ENCODE results near the gene SMIM7.
"Not testable (repeated sequence)": the region's sequence is repeated elsewhere in the genome, so short reads cannot be mapped to it uniquely, and the experiment has no call there.

The SMIM7 gene

DNA sequence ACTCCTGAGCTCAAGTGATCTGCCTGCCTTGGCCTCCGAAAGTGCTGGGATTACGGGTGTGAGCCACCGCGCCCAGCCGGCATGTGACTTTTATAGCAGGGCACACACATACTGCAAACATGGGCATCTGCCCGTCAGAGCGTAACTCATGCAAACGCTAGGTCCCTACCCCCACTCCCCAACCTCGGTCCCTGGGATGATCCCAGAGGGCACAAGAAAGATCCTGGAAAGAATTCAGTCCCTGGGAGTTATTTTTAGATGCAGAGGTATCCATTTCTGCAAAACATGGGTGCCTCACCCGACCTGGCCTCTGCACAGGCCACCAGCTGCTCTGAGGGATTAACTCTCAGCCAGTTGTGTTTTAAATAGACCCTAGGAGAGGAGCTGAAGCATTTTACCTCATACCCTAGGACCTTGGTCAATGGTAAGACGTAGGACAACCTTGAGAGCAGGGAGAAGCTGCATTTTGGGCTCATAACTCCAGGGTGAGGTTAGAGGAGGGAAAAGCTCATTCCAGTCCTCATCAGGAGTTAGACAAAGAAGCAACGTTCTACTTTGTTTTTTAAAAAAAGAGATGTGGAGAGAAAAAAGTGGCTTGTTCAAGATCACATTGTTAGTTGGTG, 11.8 kb upstream of the SMIM7 start:
- Mint-ChIP-seq H3K9me3 (no peaks in the 10 kb centered on the region), H3K4me1 (ENCODE audit: low read depth in 2 of 2) (no peaks in the 10 kb centered on the region), H3K27ac (no peak overlapping the region), H3K36me3 (ENCODE audit: insufficient read depth) (no peaks in the 10 kb centered on the region), H3K27me3 (peaks cover 0 to 4% of the 10 kb centered on the region in 2 donors), H3K4me3 (no peak overlapping the region)
- ATAC-seq (replicated peaks), result no peak
- DNase-seq, result no peak

DNA sequence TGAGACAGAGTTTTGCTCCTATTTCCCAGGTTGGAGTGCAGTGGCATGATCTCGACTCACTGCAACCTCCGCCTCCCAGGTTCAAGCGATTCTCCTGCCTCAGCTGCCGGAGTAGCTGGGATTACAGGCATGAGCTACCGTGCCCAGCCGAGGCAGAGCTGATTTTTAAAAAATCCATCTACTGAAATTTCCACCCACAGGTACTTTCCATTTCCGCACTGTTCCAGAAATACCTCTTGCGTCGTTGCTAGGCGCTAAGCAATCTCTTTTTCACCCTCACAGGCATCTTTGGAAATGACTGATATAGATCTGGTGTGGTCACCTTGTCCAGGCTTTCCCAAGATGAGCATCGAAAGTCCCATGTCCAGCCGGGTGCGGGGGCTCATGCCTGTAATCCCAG, 10.3 kb upstream of the SMIM7 start:
- DNase-seq, result no peak
- Mint-ChIP-seq H3K4me3 (no peak overlapping the region), H3K4me1 (ENCODE audit: low read depth in 2 of 2) (no peaks in the 10 kb centered on the region), H3K27me3 (peaks cover 0 to 4% of the 10 kb centered on the region in 2 donors), H3K36me3 (ENCODE audit: insufficient read depth) (no peaks in the 10 kb centered on the region), H3K9me3 (no peaks in the 10 kb centered on the region), H3K27ac (no peak overlapping the region)
- ATAC-seq (replicated peaks), result no peak

DNA sequence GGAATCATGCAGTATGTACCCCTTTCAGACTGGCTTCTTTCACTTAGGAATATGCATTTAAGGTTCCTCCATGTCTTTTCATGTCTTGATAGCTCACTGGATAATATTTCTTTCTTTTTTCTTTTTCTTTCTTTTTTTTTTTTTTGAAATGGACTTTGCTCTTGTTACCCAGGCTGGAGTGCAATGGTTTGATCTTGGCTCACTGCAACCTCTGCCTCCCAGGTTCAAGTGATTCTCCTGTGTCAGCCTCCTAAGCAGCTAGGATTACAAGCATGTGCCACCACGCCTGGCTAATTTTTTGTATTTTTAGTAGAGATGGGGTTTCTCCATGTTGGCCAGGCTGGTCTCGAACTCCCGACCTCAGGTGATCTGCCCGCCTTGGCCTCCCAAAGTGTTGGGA, 8.8 kb upstream of the SMIM7 start:
- not testable (repeated sequence) for H3K9me3 Mint-ChIP-seq; H3K27me3 Mint-ChIP-seq; DNase-seq; H3K36me3 Mint-ChIP-seq (ENCODE audit: insufficient read depth); H3K27ac Mint-ChIP-seq; ATAC-seq (replicated peaks); H3K4me1 Mint-ChIP-seq (ENCODE audit: low read depth in 2 of 2); H3K4me3 Mint-ChIP-seq

DNA sequence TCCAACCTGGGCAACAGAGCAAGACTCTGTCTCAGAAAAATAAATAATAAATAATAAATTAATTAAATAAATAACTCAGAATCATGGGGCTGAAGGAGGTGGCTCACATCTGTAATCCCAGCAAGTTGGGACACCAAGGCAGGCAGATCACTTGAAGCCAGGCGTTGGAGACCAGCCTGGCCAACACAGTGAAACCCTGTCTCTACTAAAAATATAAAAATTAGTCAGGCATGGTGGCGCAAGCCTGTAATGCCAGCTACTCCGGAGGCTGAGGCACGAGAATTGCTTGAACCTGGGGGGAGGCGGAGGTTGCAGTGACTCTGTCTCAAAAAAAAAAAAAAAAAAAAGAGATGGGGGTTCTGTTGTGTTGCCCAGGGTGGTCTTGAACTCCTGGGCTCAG, 8.2 kb upstream of the SMIM7 start:
- H3K4me1 Mint-ChIP-seq (ENCODE audit: low read depth in 2 of 2), result no peaks in the 10 kb centered on the region
- H3K27ac Mint-ChIP-seq, result no peak overlapping the region
- no peaks in the 10 kb centered on the region for H3K36me3 Mint-ChIP-seq (ENCODE audit: insufficient read depth)
- H3K4me3 Mint-ChIP-seq, result no peak overlapping the region
- no peak for ATAC-seq (replicated peaks)
- H3K27me3 Mint-ChIP-seq, result peaks cover 6 to 10% of the 10 kb centered on the region in 2 donors
- H3K9me3 Mint-ChIP-seq, result no peaks in the 10 kb centered on the region
- DNase-seq, result no peak

DNA sequence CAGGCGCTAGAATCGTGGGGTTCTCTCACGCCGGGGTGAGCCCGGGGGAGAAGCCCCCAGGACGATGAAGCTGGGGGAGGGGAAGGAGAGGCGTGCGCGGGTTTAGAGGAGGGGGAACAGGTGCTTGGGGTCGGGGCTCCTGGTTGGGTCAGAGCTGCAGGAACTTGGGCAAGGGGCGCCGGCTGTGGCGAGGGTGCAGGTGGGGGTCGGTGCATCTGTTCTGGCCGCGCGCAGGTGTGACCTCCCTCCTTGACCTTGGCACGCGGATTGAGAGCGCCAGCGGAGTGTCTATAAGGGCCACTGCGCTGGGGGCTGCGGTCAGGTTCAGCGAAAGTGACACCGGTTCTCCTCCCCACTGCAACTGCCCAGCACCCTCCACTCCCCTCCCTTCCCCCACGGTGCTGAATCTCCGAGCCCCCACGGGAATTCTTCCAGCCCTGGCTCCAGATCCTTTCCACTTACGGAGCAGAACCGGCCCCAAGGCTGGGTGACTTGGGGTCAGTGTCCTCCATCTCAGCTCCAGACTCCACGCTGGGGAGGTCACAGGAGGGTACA, 1.6 kb upstream of the SMIM7 start:
- Mint-ChIP-seq H3K36me3 (ENCODE audit: insufficient read depth) (peaks cover 37% of the 10 kb centered on the region), H3K4me3 (peak overlapping the region; percentile 79 to 94), H3K27me3 (peaks cover 6% of the 10 kb centered on the region in 2 donors), H3K9me3 (no peaks in the 10 kb centered on the region), H3K4me1 (ENCODE audit: low read depth in 2 of 2) (peaks cover 24 to 26% of the 10 kb centered on the region in 2 donors), H3K27ac (peak overlapping the region in 1 of 2 donors; percentile 44)
- DNase-seq, result peak in 2 of 3 experiments; percentile 2 to 3
- no peak for ATAC-seq (replicated peaks)

DNA sequence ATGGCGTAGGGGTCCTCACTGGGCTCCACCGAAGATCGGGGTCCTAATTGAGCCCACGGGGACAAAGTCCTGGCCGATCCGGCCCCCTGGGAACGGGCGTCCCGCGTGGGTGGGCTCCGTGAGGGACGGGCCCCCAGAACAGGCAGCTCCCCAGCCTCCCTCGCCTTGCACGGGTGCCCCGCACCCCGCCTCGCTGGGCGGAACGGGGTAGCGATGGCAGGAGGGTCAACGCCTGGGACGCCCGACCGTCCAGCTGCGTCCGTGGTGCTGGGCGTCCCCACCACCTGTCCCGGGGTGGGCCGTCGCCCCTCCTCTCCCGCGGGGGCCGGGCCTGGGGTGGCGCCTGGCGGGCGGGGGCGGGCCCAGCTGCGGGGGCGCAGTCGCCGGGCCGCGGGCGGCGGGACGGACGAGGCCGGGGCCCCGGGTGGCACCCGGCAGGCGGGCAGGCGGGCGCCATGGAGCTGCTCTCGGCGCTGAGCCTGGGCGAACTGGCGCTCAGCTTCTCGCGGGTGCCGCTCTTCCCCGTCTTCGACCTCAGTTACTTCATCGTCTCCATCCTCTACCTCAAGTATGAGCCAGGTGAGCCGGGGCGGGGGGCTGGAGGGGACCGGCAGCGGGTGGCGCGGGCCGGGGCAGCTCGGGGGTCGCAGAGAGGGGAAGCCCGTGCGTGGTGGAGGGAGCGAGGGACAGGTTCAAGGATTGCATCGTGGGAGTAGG, 977 bp upstream of the SMIM7 start, which contains the start of gene TMEM38A:
TMEM38A (plus strand) TSS at position 377 of the 717 bp plus-strand sequence; CDS start at position 456, 79 bp downstream.
- Mint-ChIP-seq H3K36me3 (ENCODE audit: insufficient read depth) (peaks cover 43% of the 10 kb centered on the region), H3K27me3 (peaks cover 6% of the 10 kb centered on the region in 2 donors), H3K4me3 (peak within 1 kb of the TSS; percentile 94 to 96), H3K4me1 (ENCODE audit: low read depth in 2 of 2) (peaks cover 25 to 32% of the 10 kb centered on the region in 2 donors), H3K9me3 (no peaks in the 10 kb centered on the region), H3K27ac (peak within 1 kb of the TSS; percentile 84 to 97)
- no peak for ATAC-seq (replicated peaks)
- peak; percentile 7 to 24 (median 20) for DNase-seq

DNA sequence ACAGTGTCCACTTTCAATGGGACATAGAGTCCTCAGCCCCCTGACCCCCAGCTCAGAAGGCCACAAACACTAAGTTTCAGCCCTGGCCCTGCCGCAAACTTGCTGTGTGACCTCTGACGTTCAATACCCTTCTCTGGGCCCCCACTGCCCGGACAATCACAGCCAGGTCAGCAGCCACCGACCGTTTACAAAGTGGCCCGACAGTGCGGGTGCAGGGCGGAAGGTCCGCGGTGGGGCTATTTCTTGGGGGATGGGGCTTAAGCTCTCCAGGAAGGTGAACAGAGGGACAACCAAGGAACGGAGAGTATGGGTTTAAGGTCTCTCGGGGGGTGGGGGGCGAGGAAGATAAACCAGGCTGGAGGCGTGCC, 496 bp downstream of the SMIM7 start:
- Mint-ChIP-seq H3K27me3 (peaks cover 6% of the 10 kb centered on the region in 2 donors), H3K27ac (peak overlapping the region; percentile 84 to 97), H3K4me1 (ENCODE audit: low read depth in 2 of 2) (peaks cover 25 to 32% of the 10 kb centered on the region in 2 donors), H3K9me3 (no peaks in the 10 kb centered on the region), H3K4me3 (peak overlapping the region; percentile 94 to 96), H3K36me3 (ENCODE audit: insufficient read depth) (peaks cover 55% of the 10 kb centered on the region)
- DNase-seq (no peak), ATAC-seq (replicated peaks) (no peak)

DNA sequence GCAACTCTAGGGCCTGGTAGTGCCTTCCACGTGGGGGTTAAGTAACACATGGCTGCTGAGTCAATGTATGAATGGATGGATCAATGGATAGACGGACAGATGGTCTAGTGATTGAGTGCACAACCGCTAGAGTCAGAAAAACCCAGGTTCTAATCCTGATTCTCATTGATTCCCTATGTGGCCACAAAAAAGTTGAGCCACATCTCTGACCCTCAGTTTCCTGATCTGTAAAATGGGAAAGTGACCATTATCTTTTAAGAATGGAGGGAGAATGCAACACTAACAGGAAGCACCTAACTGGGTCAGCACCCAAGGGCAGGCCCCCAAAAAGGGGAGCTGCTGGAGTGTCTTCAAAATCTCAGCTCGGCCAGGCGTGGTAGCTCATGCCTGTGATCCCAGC, 2.6 kb downstream of the SMIM7 start:
- no peaks in the 10 kb centered on the region for H3K27me3 Mint-ChIP-seq
- H3K4me3 Mint-ChIP-seq, result peak overlapping the region in 1 of 2 donors; percentile 15
- DNase-seq, result no peak
- no peak for ATAC-seq (replicated peaks)
- peaks cover 25 to 36% of the 10 kb centered on the region in 2 donors for H3K4me1 Mint-ChIP-seq (ENCODE audit: low read depth in 2 of 2)
- H3K9me3 Mint-ChIP-seq, result no peaks in the 10 kb centered on the region
- H3K27ac Mint-ChIP-seq, result peak overlapping the region in 1 of 2 donors; percentile 62
- H3K36me3 Mint-ChIP-seq (ENCODE audit: insufficient read depth), result peaks cover 70% of the 10 kb centered on the region

DNA sequence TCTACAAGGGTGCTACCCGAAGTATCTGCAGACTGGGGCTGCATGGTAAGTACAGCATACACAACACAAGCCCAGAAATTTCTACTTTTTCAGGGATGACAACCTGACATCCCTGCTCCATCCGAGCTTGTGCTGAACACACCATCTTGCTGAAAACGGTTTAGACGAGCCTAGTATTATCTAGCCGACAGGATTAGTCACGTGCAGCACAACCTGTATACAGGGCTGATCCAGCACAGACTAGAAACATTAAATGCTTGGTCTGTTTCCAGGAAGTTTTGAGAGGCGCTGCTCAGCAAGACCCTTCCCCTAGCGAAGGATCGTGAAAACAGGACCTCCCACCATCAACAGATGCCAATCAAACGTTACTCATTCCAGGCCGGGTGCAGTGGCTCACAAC, 4.2 kb downstream of the SMIM7 start:
- peaks cover 30 to 40% of the 10 kb centered on the region in 2 donors for H3K4me1 Mint-ChIP-seq (ENCODE audit: low read depth in 2 of 2)
- no peak for ATAC-seq (replicated peaks)
- no peak overlapping the region for H3K4me3 Mint-ChIP-seq
- no peak for DNase-seq
- H3K27me3 Mint-ChIP-seq, result no peaks in the 10 kb centered on the region
- H3K36me3 Mint-ChIP-seq (ENCODE audit: insufficient read depth), result peaks cover 78% of the 10 kb centered on the region
- no peak overlapping the region for H3K27ac Mint-ChIP-seq
- no peaks in the 10 kb centered on the region for H3K9me3 Mint-ChIP-seq

DNA sequence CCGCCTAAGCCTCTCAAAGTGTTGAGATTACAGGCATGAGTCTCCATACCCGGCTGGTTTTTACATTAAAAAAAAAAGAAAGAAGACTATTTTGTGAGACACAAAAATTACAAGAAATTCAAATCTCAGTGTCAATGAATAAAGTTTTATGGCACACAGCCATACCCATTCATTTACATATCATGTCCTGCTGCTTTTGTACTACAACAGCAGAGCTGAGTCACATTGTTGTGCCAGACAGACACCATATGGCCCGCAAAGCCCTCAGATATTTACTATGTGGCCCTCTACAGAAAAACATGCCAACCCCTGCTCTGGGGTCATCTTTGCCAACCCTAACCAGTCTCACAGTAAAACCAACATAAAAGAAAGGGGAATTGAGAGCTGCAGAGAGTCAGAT, 5.3 kb downstream of the SMIM7 start:
- H3K4me1 Mint-ChIP-seq (ENCODE audit: low read depth in 2 of 2), result peaks cover 32 to 41% of the 10 kb centered on the region in 2 donors
- no peak for ATAC-seq (replicated peaks)
- peaks cover 81% of the 10 kb centered on the region for H3K36me3 Mint-ChIP-seq (ENCODE audit: insufficient read depth)

DNA sequence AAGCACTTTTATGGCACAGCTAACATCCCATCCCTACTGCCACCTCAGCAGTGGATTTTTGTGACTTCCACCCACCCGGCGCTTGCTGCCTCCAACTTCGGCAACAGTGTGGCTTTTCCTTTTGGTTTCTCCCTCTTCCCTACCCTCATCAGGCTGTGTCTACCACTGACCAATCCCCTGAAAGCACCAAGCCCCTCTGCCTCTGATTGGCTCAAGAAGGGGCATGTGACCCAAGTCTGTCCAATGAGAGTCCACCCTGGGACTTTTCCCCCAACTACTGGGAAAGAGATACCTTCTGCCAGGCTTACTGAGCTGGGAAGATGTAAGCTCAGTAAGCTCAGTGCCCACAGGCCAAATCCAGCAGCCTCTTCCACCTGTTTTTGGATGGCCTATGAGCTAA, 5.8 kb downstream of the SMIM7 start:
- Mint-ChIP-seq H3K9me3 (no peaks in the 10 kb centered on the region), H3K27me3 (no peaks in the 10 kb centered on the region), H3K27ac (peak overlapping the region in 1 of 2 donors; percentile 85), H3K4me1 (ENCODE audit: low read depth in 2 of 2) (peaks cover 27 to 39% of the 10 kb centered on the region in 2 donors), H3K36me3 (ENCODE audit: insufficient read depth) (peaks cover 83% of the 10 kb centered on the region), H3K4me3 (no peak overlapping the region)
- DNase-seq, result no peak
- ATAC-seq (replicated peaks), result no peak

More for the DNA sequence above, 5.3 kb downstream of the SMIM7 start:
- Mint-ChIP-seq H3K27ac (no peak overlapping the region), H3K9me3 (no peaks in the 10 kb centered on the region), H3K27me3 (no peaks in the 10 kb centered on the region), H3K4me3 (no peak overlapping the region)
- DNase-seq, result no peak

DNA sequence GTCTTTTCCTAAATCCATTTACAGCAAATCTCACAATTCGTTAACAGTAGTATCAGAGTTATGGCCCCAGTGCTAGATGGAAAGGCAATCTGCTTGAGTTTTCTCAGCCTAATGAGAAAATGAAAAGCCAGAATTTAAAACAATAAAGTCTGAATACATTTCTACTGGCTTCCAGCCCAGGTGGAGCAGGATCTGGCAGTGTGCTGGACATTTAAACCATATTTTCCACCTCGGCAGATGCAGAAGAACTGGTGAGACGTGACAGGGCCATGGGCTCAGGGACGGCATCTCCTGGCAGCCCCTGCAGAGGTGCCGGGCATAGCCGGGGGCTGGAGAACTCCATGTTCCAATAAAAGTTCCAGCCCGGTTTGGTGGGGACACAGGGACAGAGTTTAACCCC, 7.1 kb downstream of the SMIM7 start:
- Mint-ChIP-seq H3K27ac (peak overlapping the region; percentile 49 to 85), H3K4me3 (no peak overlapping the region), H3K4me1 (ENCODE audit: low read depth in 2 of 2) (peaks cover 17 to 28% of the 10 kb centered on the region in 2 donors), H3K27me3 (no peaks in the 10 kb centered on the region), H3K36me3 (ENCODE audit: insufficient read depth) (peaks cover 72% of the 10 kb centered on the region), H3K9me3 (no peaks in the 10 kb centered on the region)
- DNase-seq, result no peak
- ATAC-seq (replicated peaks), result no peak

DNA sequence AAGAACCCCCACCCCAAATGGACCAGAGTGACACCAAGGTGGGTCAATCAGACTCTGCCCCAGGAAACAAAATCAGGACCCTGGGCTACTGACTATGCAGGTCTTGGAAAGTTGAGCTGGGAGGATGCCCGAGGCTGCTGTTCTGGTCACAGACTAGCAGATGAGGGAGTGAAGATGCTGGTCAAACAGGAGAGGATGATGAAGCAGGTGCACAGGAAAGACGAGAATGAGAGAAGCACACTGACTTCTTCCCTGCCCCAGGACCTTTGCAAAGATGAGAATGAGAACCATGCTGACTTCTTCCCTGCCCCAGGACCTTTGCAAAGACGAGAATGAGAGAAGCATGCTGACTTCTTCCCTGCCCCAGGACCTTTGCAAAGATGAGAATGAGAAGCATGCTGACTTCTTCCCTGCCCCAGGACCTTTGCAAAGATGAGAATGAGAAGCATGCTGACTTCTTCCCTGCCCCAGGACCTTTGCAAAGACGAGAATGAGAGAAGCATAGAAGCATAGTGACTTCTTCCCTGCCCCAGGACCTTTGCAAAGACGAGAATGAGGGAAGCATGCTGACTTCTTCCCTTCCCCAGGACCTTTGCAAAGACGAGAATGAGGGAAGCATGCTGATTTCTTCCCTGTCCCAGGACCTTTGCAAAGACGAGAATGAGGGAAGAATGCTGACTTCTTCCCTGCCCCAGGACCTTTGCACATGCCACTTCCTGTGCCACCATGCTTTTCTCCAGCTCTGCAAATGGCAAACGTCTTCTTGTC, 8.3 kb downstream of the SMIM7 start:
- H3K36me3 Mint-ChIP-seq (ENCODE audit: insufficient read depth), result peaks cover 76% of the 10 kb centered on the region
- not testable (repeated sequence) for DNase-seq; ATAC-seq (replicated peaks); H3K27me3 Mint-ChIP-seq; H3K9me3 Mint-ChIP-seq; H3K4me3 Mint-ChIP-seq
- H3K27ac Mint-ChIP-seq, result peak overlapping the region in 1 of 2 donors; percentile 33
- peaks cover 11 to 20% of the 10 kb centered on the region in 2 donors for H3K4me1 Mint-ChIP-seq (ENCODE audit: low read depth in 2 of 2)
